Liver (tissue), 9 donors: ENCODE measurements around the gene PDCD5. TPM values are rescaled to one million over a fixed set of nuclear protein-coding genes. Genes with fewer than 3 reads are reported as not detected.

ENCODE experiments used
- DNase-seq: peaks from one replicate; pipeline ENCODE4 v3.0.0-alpha.2; 2017; ENCODE audit warnings: low spot score
- H3K27ac ChIP-seq, 2 donors: one replicate each; pipeline ENCODE4 v1.7.0; 2013; ENCODE audit warnings: inconsistent platforms in 2 of 2, low read length in 2 of 2, control low read depth in 1 of 2, low read depth in 1 of 2, mild to moderate bottlenecking in 1 of 2
- H3K27me3 ChIP-seq, 4 donors: one replicate each; pipeline versions ENCODE4 v1.6.1 to v1.7.0; 2013; ENCODE audit warnings: low read length in 3 of 4, inconsistent platforms in 1 of 4, mild to moderate bottlenecking in 1 of 4, moderate library complexity in 1 of 4; ENCODE audit not compliant: control insufficient read depth in 4 of 4, insufficient read depth in 4 of 4
- H3K36me3 ChIP-seq, 4 donors: one replicate each; pipeline versions ENCODE4 v1.6.1 to v1.7.0; 2013; ENCODE audit warnings: low read length in 3 of 4, mild to moderate bottlenecking in 3 of 4, low read depth in 1 of 4, moderate library complexity in 1 of 4; ENCODE audit not compliant: control insufficient read depth in 4 of 4, insufficient read depth in 3 of 4
- H3K4me1 ChIP-seq, 4 donors: one replicate each; pipeline versions ENCODE4 v1.6.1 to v1.7.0; 2013; ENCODE audit warnings: low read length in 3 of 4, mild to moderate bottlenecking in 3 of 4, moderate library complexity in 1 of 4; ENCODE audit not compliant: control insufficient read depth in 4 of 4, insufficient read depth in 4 of 4
- H3K4me3 ChIP-seq, 3 donors: one replicate each; pipeline versions ENCODE4 v1.6.1 to v1.7.0; 2013; ENCODE audit warnings: low read length in 3 of 3, control low read depth in 1 of 3, low read depth in 1 of 3, mild to moderate bottlenecking in 1 of 3
- H3K9ac ChIP-seq, 2 donors: one replicate each; pipeline ENCODE4 v1.7.0; 2013; ENCODE audit warnings: low read length in 2 of 2, mild to moderate bottlenecking in 2 of 2, moderate library complexity in 2 of 2, control low read depth in 1 of 2, low read depth in 1 of 2
- H3K9me3 ChIP-seq, 4 donors: one replicate each; pipeline versions ENCODE4 v1.6.1 to v1.7.0; 2013; ENCODE audit warnings: low read length in 3 of 4; ENCODE audit not compliant: control insufficient read depth in 4 of 4
- ATF3 ChIP-seq: IDR thresholded peaks from 2 replicates; pipeline ENCODE4 v1.6.1; 2016; ENCODE audit warnings: antibody characterized with exemption
- EGR1 ChIP-seq, 2 donors: IDR thresholded peaks; 2 replicates each; pipeline ENCODE4 v1.6.1; 2016 to 2018; ENCODE audit warnings: antibody characterized with exemption in 2 of 2, low read depth in 2 of 2
- FOXA2 ChIP-seq: IDR thresholded peaks from 2 replicates; pipeline ENCODE4 v1.6.1; 2016; ENCODE audit warnings: antibody characterized with exemption
- GABPA ChIP-seq, 2 donors: IDR thresholded peaks in 1 of 2; conservative IDR thresholded peaks in 1 of 2; 2 replicates each; pipeline ENCODE4 v1.6.1; 2016; ENCODE audit warnings: antibody characterized with exemption in 2 of 2, mild to moderate bottlenecking in 1 of 2, moderate library complexity in 1 of 2
- HNF4A ChIP-seq, 2 donors: conservative IDR thresholded peaks; 2 replicates each; pipeline ENCODE4 v1.6.1; 2016; ENCODE audit warnings: antibody characterized with exemption in 2 of 2, mild to moderate bottlenecking in 2 of 2
- HNF4G ChIP-seq: IDR thresholded peaks from 2 replicates; pipeline ENCODE4 v1.6.1; 2016; ENCODE audit warnings: antibody characterized with exemption
- JUND ChIP-seq, 2 donors: IDR thresholded peaks; 2 replicates each; pipeline ENCODE4 v1.6.1; 2016; ENCODE audit warnings: antibody characterized with exemption in 2 of 2
- NR2F2 ChIP-seq: IDR thresholded peaks from 2 replicates; pipeline ENCODE4 v1.6.1; 2016; ENCODE audit warnings: antibody characterized with exemption
- RAD21 ChIP-seq, 2 donors: IDR thresholded peaks; 2 replicates each; pipeline ENCODE4 v1.6.1; 2016; ENCODE audit warnings: antibody characterized with exemption in 2 of 2, mild to moderate bottlenecking in 2 of 2
- RXRA ChIP-seq, 2 donors: IDR thresholded peaks; 2 replicates each; pipeline ENCODE4 v1.6.1; 2017 to 2018; ENCODE audit warnings: antibody characterized with exemption in 2 of 2, mild to moderate bottlenecking in 1 of 2
- SP1 ChIP-seq: IDR thresholded peaks from 2 replicates; pipeline ENCODE4 v1.6.1; 2018; ENCODE audit warnings: antibody characterized with exemption, mild to moderate bottlenecking
- TAF1 ChIP-seq: conservative IDR thresholded peaks from 2 replicates; pipeline ENCODE4 v1.6.1; 2016; ENCODE audit warnings: antibody characterized with exemption, mild to moderate bottlenecking
- YY1 ChIP-seq: IDR thresholded peaks from 2 replicates; pipeline ENCODE4 v1.6.1; 2016; ENCODE audit warnings: antibody characterized with exemption, mild to moderate bottlenecking
- WGBS: extraction: QIAGEN DNeasy Blood & Tissue Kit; methylation state at CpG from one replicate; pipeline ENCODE4 v1.1.7; 2013; 5-methylcytosine and 5-hydroxymethylcytosine counted together
- polyA plus RNA-seq, 2 donors: library from polyadenylated mRNA; stranded (reverse) in 1 of 2; unstranded in 1 of 2; fragments of 200-250 nt in 1 of 2; fragments of >200 nt in 1 of 2; fragmentation: Nextera tagmentation in 1 of 2; extraction: Ambion mirVana in 1 of 2; gene quantifications; one replicate each; pipeline versions ENCODE4 v1.2.1 to v1.2.3, GENCODE V29; 2013 to 2015
- total RNA-seq, 2 donors: library from RNA; depleted of rRNA; stranded (reverse); fragments of >200 nt; gene quantifications; one replicate each; pipeline ENCODE4 v1.2.3, GENCODE V29; 2014
- TF ChIP-seq, protein P1 (sequence below): IDR thresholded peaks from 2 replicates; pipeline ENCODE4 v1.6.1; 2016; ENCODE audit warnings: antibody characterized with exemption
- TF ChIP-seq, protein P2 (sequence below): fragments of 150-350 bp; IDR thresholded peaks from 2 replicates; pipeline ENCODE4 v1.5.1; 2017; ENCODE audit warnings: improper control_type of control experiment, low read depth, low read length; ENCODE audit not compliant: missing input control
- TF ChIP-seq, protein P3 (sequence below): IDR thresholded peaks from 2 replicates; pipeline ENCODE4 v1.6.1; 2016; ENCODE audit warnings: antibody characterized with exemption, mild to moderate bottlenecking
- TF ChIP-seq, protein P4 (sequence below): IDR thresholded peaks from 2 replicates; pipeline ENCODE4 v1.6.1; 2016; ENCODE audit warnings: antibody characterized with exemption
- donor health status: healthy.
- donor health status: healthy.
- donor health status: healthy.
- donor health status: healthy.
- donor health status: healthy.

The PDCD5 gene
- total and polyA plus RNA-seq, 4 donors, result 25.4 to 90.8 (median 36.2) TPM

GRCh38 chr19:32630338-32630737, 49.3 kb downstream of the PDCD5 start:
- TF ChIP-seq, protein P1, sequence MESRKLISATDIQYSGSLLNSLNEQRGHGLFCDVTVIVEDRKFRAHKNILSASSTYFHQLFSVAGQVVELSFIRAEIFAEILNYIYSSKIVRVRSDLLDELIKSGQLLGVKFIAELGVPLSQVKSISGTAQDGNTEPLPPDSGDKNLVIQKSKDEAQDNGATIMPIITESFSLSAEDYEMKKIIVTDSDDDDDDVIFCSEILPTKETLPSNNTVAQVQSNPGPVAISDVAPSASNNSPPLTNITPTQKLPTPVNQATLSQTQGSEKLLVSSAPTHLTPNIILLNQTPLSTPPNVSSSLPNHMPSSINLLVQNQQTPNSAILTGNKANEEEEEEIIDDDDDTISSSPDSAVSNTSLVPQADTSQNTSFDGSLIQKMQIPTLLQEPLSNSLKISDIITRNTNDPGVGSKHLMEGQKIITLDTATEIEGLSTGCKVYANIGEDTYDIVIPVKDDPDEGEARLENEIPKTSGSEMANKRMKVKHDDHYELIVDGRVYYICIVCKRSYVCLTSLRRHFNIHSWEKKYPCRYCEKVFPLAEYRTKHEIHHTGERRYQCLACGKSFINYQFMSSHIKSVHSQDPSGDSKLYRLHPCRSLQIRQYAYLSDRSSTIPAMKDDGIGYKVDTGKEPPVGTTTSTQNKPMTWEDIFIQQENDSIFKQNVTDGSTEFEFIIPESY, result no peak
- no peak for TF ChIP-seq NR2F2
- no peak for TF ChIP-seq RAD21 (IDR thresholded peaks at IDR 0.05)
- TF ChIP-seq YY1, result no peak
- no peak for TF ChIP-seq ATF3
- TF ChIP-seq TAF1, result no peak
- no peak for TF ChIP-seq RXRA (IDR thresholded peaks at IDR 0.05)
- no peak for TF ChIP-seq GABPA (IDR thresholded peaks at IDR 0.05 in 1 of 2, conservative IDR thresholded peaks at IDR 0.05 in 1 of 2)
- no peak overlapping the region for H3K9ac ChIP-seq
- H3K36me3 ChIP-seq, result peaks cover 0 to 14% (median 5%) of the 10 kb centered on the region in 4 donors
- H3K4me1 ChIP-seq, result no peaks in the 10 kb centered on the region
- no peaks in the 10 kb centered on the region for H3K9me3 ChIP-seq
- H3K27me3 ChIP-seq, result no peaks in the 10 kb centered on the region
- WGBS, result 93% methylated on average over 14 of the region's 14 CpGs
- no peak overlapping the region for H3K27ac ChIP-seq
- H3K4me3 ChIP-seq, result no peak overlapping the region
- no peak for DNase-seq

- Histone ChIP-seq H3K4me1 (no peaks in the 10 kb centered on the region), H3K36me3 (peaks cover 0 to 17% (median 5%) of the 10 kb centered on the region in 4 donors), H3K4me3 (no peak overlapping the region), H3K27ac (no peak overlapping the region), H3K27me3 (no peaks in the 10 kb centered on the region), H3K9ac (no peak overlapping the region), H3K9me3 (no peaks in the 10 kb centered on the region)
- 94% methylated on average over 15 of the region's 15 CpGs for WGBS
- no peak for DNase-seq
- TF ChIP-seq EGR1 (IDR thresholded peaks at IDR 0.05; ENCODE audit: low read depth in 2 of 2), result no peak
- no peak for TF ChIP-seq ATF3
- no peak for TF ChIP-seq HNF4G
- no peak for TF ChIP-seq YY1
- no peak for TF ChIP-seq FOXA2
- TF ChIP-seq SP1, result no peak
- TF ChIP-seq RXRA (IDR thresholded peaks at IDR 0.05), result no peak
- TF ChIP-seq, protein P1, result no peak
- TF ChIP-seq TAF1, result no peak
- no peak for TF ChIP-seq RAD21 (IDR thresholded peaks at IDR 0.05)
- TF ChIP-seq, protein P2, sequence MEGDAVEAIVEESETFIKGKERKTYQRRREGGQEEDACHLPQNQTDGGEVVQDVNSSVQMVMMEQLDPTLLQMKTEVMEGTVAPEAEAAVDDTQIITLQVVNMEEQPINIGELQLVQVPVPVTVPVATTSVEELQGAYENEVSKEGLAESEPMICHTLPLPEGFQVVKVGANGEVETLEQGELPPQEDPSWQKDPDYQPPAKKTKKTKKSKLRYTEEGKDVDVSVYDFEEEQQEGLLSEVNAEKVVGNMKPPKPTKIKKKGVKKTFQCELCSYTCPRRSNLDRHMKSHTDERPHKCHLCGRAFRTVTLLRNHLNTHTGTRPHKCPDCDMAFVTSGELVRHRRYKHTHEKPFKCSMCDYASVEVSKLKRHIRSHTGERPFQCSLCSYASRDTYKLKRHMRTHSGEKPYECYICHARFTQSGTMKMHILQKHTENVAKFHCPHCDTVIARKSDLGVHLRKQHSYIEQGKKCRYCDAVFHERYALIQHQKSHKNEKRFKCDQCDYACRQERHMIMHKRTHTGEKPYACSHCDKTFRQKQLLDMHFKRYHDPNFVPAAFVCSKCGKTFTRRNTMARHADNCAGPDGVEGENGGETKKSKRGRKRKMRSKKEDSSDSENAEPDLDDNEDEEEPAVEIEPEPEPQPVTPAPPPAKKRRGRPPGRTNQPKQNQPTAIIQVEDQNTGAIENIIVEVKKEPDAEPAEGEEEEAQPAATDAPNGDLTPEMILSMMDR, result no peak
- no peak for TF ChIP-seq HNF4A (conservative IDR thresholded peaks at IDR 0.05)
- TF ChIP-seq JUND (IDR thresholded peaks at IDR 0.05), result no peak
- TF ChIP-seq, protein P3, sequence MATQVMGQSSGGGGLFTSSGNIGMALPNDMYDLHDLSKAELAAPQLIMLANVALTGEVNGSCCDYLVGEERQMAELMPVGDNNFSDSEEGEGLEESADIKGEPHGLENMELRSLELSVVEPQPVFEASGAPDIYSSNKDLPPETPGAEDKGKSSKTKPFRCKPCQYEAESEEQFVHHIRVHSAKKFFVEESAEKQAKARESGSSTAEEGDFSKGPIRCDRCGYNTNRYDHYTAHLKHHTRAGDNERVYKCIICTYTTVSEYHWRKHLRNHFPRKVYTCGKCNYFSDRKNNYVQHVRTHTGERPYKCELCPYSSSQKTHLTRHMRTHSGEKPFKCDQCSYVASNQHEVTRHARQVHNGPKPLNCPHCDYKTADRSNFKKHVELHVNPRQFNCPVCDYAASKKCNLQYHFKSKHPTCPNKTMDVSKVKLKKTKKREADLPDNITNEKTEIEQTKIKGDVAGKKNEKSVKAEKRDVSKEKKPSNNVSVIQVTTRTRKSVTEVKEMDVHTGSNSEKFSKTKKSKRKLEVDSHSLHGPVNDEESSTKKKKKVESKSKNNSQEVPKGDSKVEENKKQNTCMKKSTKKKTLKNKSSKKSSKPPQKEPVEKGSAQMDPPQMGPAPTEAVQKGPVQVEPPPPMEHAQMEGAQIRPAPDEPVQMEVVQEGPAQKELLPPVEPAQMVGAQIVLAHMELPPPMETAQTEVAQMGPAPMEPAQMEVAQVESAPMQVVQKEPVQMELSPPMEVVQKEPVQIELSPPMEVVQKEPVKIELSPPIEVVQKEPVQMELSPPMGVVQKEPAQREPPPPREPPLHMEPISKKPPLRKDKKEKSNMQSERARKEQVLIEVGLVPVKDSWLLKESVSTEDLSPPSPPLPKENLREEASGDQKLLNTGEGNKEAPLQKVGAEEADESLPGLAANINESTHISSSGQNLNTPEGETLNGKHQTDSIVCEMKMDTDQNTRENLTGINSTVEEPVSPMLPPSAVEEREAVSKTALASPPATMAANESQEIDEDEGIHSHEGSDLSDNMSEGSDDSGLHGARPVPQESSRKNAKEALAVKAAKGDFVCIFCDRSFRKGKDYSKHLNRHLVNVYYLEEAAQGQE, result no peak
- TF ChIP-seq NR2F2, result no peak
- TF ChIP-seq, protein P4, sequence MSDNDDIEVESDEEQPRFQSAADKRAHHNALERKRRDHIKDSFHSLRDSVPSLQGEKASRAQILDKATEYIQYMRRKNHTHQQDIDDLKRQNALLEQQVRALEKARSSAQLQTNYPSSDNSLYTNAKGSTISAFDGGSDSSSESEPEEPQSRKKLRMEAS, result no peak
- no peak for TF ChIP-seq GABPA (IDR thresholded peaks at IDR 0.05 in 1 of 2, conservative IDR thresholded peaks at IDR 0.05 in 1 of 2)
These were observed 50.4 kb downstream of the PDCD5 start for GRCh38 chr19:32631381-32631780.
